Naive thymus-derived CD4-positive, alpha-beta T cell (primary cell): ENCODE results near the gene CLSTN2. TPM values are rescaled to one million over a fixed set of nuclear protein-coding genes. Genes with fewer than 3 reads are reported as not detected.

Experiments used
- ATAC-seq: fragments of 150-1000 bp; cut with Tn5 transposase; 2 replicates; pipeline ENCODE4 v1.10.0; 2021; ENCODE audit warnings: mild to moderate bottlenecking, moderate library complexity
- CTCF ChIA-PET: fragments of 350-600 bp; sonication (Branson Sonifier 250); formaldehyde crosslinking; loops from one replicate; lab custom pipeline; 2021; ENCODE audit warnings: antibody characterized with exemption; lab: Charles Lee
- POLR2A ChIA-PET: fragments of 350-600 bp; sonication (Branson Sonifier 250); formaldehyde crosslinking; loops from one replicate; lab custom pipeline; 2021; ENCODE audit warnings: antibody characterized with exemption, inconsistent platforms; lab: Charles Lee
- DNase-seq, 9 donors: peaks; one replicate each; pipeline versions ENCODE4 v3.0.0 to v3.0.0-alpha.2; 2020 to 2022; ENCODE audit warnings: mixed read lengths in 1 of 9
- H3K27ac ChIP-seq: one replicate; pipeline ENCODE4 v1.7.0; 2013; ENCODE audit warnings: mild to moderate bottlenecking, low read depth, low read length, moderate library complexity
- H3K27me3 ChIP-seq, 2 donors: one replicate each; pipeline ENCODE4 v1.7.0; 2013; ENCODE audit warnings: low read length in 2 of 2, mild to moderate bottlenecking in 2 of 2, moderate library complexity in 2 of 2; ENCODE audit not compliant: control insufficient read depth in 2 of 2, insufficient read depth in 2 of 2
- H3K36me3 ChIP-seq, 3 experiments: 1 replicate in 2 of 3; 2 replicates in 1 of 3; pipeline ENCODE4 v1.7.0; 2013; ENCODE audit warnings: low read length in 3 of 3, mild to moderate bottlenecking in 3 of 3, moderate library complexity in 1 of 3; ENCODE audit not compliant: insufficient read depth in 3 of 3, control insufficient read depth in 2 of 3
- H3K4me1 ChIP-seq, 2 donors: one replicate each; pipeline ENCODE4 v1.7.0; 2013; ENCODE audit warnings: low read length in 2 of 2, mild to moderate bottlenecking in 2 of 2, moderate library complexity in 1 of 2; ENCODE audit not compliant: control insufficient read depth in 2 of 2, insufficient read depth in 2 of 2
- H3K4me3 ChIP-seq: 2 replicates; pipeline ENCODE4 v1.7.0; 2013; ENCODE audit warnings: mild to moderate bottlenecking, low read length
- H3K9me3 ChIP-seq, 3 experiments: 1 replicate in 2 of 3; 2 replicates in 1 of 3; pipeline ENCODE4 v1.7.0; 2013; ENCODE audit warnings: low read length in 3 of 3; ENCODE audit not compliant: control insufficient read depth in 2 of 3
- H3K27ac Mint-ChIP-seq, 9 donors: one replicate each; pipeline ENCODE4 v1.8.0; 2020 to 2022; ENCODE audit warnings: mixed read lengths in 9 of 9, mild to moderate bottlenecking in 8 of 9, moderate library complexity in 5 of 9, inconsistent platforms in 2 of 9
- H3K27me3 Mint-ChIP-seq, 5 donors: one replicate each; pipeline ENCODE4 v1.8.0; 2021 to 2022; ENCODE audit warnings: mixed read lengths in 5 of 5, mild to moderate bottlenecking in 1 of 5
- H3K36me3 Mint-ChIP-seq, 5 donors: one replicate each; pipeline ENCODE4 v1.8.0; 2020 to 2022; ENCODE audit warnings: mixed read lengths in 5 of 5, mild to moderate bottlenecking in 3 of 5, inconsistent platforms in 1 of 5
- H3K4me1 Mint-ChIP-seq, 7 donors: one replicate each; pipeline ENCODE4 v1.8.0; 2020 to 2022; ENCODE audit warnings: mixed read lengths in 7 of 7, mild to moderate bottlenecking in 3 of 7, inconsistent platforms in 1 of 7
- H3K4me3 Mint-ChIP-seq, 10 donors: one replicate each; pipeline ENCODE4 v1.8.0; 2020 to 2022; ENCODE audit warnings: mild to moderate bottlenecking in 10 of 10, mixed read lengths in 10 of 10, moderate library complexity in 6 of 10, inconsistent platforms in 2 of 10
- H3K9me3 Mint-ChIP-seq, 11 donors: one replicate each; pipeline ENCODE4 v1.8.0; 2020 to 2022; ENCODE audit warnings: mixed read lengths in 11 of 11, mild to moderate bottlenecking in 4 of 11, inconsistent platforms in 1 of 11, moderate library complexity in 1 of 11
- intact Hi-C, 2 donors: fragments of 100-400 bp; cut with micrococcal nuclease; formaldehyde crosslinking; loops; one replicate each; pipeline ENCODE4 v1.15.1; 2023
- polyA plus RNA-seq, 2 donors: library from polyadenylated mRNA; unstranded; fragments of 300-500 nt; fragmentation: Illumina TruSeq; gene quantifications; one replicate each; pipeline ENCODE4 v1.2.3, GENCODE V29; 2021
- total RNA-seq, 6 experiments: library from RNA in 5 of 6; stranded (reverse) in 5 of 6; gene quantifications; 1 replicate in 5 of 6; 2 replicates in 1 of 6; pipeline ENCODE4 v1.2.3 and lab custom pipeline; 2021 to 2026

Gene CLSTN2
- total and polyA plus RNA-seq, 7 experiments from 2014 or later, result 0.02 TPM; not detected in 6

DNA sequence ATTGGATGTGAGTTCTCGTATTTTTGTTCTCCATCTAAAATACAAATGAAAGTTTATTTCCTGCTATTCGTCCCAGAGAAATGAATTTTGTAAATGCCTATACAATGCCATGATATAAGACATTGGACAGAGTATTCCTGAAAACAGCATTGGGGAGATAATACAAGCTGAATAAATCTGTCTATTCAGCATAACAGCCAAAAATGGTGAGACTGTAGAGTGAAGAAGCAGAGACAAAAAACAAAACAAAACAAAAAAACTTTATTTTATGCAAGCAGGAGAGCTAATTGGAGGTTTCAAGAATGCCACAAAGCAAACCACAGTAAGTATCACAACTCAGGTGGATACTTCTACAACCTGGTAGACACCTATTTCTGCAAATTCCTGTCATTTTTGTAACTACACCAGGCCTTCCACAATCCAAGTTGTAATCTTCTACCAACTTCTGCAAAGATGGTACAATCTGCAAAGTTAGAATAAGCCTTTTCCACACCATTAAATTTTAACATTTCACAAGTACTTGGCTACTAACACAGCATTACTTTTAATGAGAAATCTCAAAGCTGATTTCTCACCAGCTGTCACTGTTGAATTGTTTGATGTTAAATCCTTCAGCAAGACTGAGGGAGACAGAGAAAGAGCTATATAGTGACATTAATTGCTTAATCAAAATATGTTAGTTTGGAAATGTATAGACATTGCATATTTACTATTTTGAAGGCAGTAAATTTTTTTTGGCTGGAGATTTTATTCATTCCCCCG lies 163.1 kb downstream of the CLSTN2 start:
- Histone ChIP-seq H3K4me3 (no peak overlapping the region), H3K36me3 (no peaks in the 10 kb centered on the region), H3K27me3 (no peaks in the 10 kb centered on the region), H3K4me1 (no peaks in the 10 kb centered on the region), H3K9me3 (no peaks in the 10 kb centered on the region), H3K27ac (no peak overlapping the region)
- Mint-ChIP-seq H3K27me3 (peaks cover 0 to 17% (median 0%) of the 10 kb centered on the region in 5 donors), H3K36me3 (no peaks in the 10 kb centered on the region), H3K27ac (no peak overlapping the region), H3K4me3 (no peak overlapping the region), H3K9me3 (peaks cover 0 to 6% (median 0%) of the 10 kb centered on the region in 11 donors), H3K4me1 (no peaks in the 10 kb centered on the region)
- ATAC-seq (no peak), DNase-seq (no peak)
- CTCF ChIA-PET, result no interaction called here
- POLR2A ChIA-PET, result no interaction called here
- intact Hi-C loops, result no loop called here

DNA sequence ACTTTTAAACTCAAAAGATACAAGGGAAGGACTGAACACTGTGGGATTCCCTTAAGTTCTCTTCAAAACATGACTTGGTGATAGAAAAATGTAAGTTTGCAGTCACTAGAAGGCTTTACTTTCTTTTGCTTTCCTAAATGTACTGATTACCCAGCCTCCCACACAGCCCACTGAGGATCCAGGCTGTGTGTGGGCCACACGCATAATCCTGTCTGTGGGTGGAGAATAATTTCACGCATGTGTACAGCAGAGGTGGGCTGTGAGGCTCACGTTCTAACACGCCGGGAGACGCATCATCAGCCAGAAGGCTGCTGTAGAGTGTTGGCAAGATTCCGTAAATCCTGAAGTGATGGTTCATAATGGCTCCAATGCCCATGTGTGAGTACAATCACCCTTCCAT lies 165.5 kb downstream of the CLSTN2 start:
- H3K27me3 Mint-ChIP-seq, result peaks cover 0 to 34% (median 0%) of the 10 kb centered on the region in 5 donors
- peaks cover 0 to 6% (median 0%) of the 10 kb centered on the region in 11 donors for H3K9me3 Mint-ChIP-seq
- no peaks in the 10 kb centered on the region for H3K36me3 Mint-ChIP-seq
- H3K4me1 ChIP-seq, result no peaks in the 10 kb centered on the region
- H3K36me3 ChIP-seq, result no peaks in the 10 kb centered on the region
- H3K27ac ChIP-seq, result no peak overlapping the region
- no peak overlapping the region for H3K4me3 Mint-ChIP-seq
- no peaks in the 10 kb centered on the region for H3K4me1 Mint-ChIP-seq
- ATAC-seq (no peak), DNase-seq (no peak)
- no peaks in the 10 kb centered on the region for H3K27me3 ChIP-seq
- ChIA-PET POLR2A (no interaction called here), CTCF (no interaction called here)
- H3K27ac Mint-ChIP-seq, result no peak overlapping the region
- no peak overlapping the region for H3K4me3 ChIP-seq
- intact Hi-C loops, result no loop called here
- H3K9me3 ChIP-seq, result no peaks in the 10 kb centered on the region

DNA sequence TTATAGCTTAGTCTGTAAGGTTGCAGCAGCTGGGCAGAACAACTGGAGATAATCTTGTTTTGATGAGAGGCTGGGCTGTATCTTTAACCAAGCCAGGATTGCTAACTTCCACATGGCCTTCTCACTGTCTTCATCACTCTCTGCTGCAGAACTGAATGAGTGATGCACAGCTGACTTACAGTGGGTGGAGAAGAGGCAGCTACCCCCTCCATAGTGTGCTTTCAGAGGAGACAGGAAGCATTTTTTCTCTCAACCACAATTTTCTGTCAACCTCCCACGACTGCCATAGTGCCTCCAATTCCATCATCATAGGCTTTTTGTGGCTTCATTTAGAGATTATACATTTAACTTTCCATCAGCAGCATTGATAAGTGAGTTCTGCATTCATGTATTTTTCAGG lies 168.2 kb downstream of the CLSTN2 start:
- intact Hi-C loops, result no loop called here
- peaks cover 0 to 34% (median 0%) of the 10 kb centered on the region in 5 donors for H3K27me3 Mint-ChIP-seq
- peaks cover 0 to 6% (median 0%) of the 10 kb centered on the region in 11 donors for H3K9me3 Mint-ChIP-seq
- Histone ChIP-seq H3K4me3 (no peak overlapping the region), H3K9me3 (no peaks in the 10 kb centered on the region), H3K27me3 (no peaks in the 10 kb centered on the region), H3K27ac (no peak overlapping the region), H3K4me1 (no peaks in the 10 kb centered on the region), H3K36me3 (no peaks in the 10 kb centered on the region)
- no peak overlapping the region for H3K4me3 Mint-ChIP-seq
- POLR2A ChIA-PET, result no interaction called here
- no peak overlapping the region for H3K27ac Mint-ChIP-seq
- ATAC-seq (no peak), DNase-seq (no peak)
- no peaks in the 10 kb centered on the region for H3K4me1 Mint-ChIP-seq
- H3K36me3 Mint-ChIP-seq, result no peaks in the 10 kb centered on the region
- CTCF ChIA-PET, result no interaction called here

DNA sequence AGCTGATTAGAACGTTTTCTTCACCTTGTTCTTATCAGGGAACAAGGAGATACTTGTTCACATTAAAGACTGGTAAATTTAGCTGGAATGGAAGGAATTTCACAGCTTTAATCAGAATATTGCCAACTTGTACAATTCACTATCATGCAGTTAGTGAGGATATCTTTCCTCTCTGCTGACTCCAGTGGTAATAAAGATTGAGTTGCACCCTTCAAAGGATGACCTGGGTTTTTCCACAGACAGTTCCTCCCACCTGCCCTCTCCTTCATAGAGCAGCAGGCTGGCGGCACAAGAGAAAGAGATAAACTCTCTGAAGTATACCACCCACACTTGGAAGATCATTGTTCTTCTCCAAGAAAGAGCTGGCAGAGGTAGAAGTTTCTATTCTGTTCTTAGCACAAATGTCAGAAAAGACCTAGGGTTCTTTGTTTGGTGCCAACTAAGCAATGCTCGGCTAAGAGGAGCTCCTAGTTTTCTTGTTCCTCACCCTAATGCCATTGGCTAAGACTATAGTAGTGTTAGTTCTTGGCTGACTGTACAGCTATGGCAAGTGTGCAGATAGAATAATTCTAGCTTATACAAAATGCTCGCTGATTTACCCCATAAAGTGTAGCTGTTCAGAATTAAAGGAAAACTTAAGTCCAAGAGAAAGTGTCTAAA lies 169.1 kb downstream of the CLSTN2 start:
- ATAC-seq (no peak), DNase-seq (no peak)
- ChIA-PET POLR2A (no interaction called here), CTCF (no interaction called here)
- Histone ChIP-seq H3K9me3 (no peaks in the 10 kb centered on the region), H3K4me1 (no peaks in the 10 kb centered on the region), H3K4me3 (no peak overlapping the region), H3K27me3 (no peaks in the 10 kb centered on the region), H3K36me3 (no peaks in the 10 kb centered on the region), H3K27ac (no peak overlapping the region)
- no peak overlapping the region for H3K27ac Mint-ChIP-seq
- H3K4me3 Mint-ChIP-seq, result no peak overlapping the region
- intact Hi-C loops, result no loop called here
- H3K27me3 Mint-ChIP-seq, result peaks cover 0 to 38% (median 3%) of the 10 kb centered on the region in 5 donors
- no peaks in the 10 kb centered on the region for H3K4me1 Mint-ChIP-seq
- H3K36me3 Mint-ChIP-seq, result no peaks in the 10 kb centered on the region
- peaks cover 0 to 6% (median 0%) of the 10 kb centered on the region in 11 donors for H3K9me3 Mint-ChIP-seq

DNA sequence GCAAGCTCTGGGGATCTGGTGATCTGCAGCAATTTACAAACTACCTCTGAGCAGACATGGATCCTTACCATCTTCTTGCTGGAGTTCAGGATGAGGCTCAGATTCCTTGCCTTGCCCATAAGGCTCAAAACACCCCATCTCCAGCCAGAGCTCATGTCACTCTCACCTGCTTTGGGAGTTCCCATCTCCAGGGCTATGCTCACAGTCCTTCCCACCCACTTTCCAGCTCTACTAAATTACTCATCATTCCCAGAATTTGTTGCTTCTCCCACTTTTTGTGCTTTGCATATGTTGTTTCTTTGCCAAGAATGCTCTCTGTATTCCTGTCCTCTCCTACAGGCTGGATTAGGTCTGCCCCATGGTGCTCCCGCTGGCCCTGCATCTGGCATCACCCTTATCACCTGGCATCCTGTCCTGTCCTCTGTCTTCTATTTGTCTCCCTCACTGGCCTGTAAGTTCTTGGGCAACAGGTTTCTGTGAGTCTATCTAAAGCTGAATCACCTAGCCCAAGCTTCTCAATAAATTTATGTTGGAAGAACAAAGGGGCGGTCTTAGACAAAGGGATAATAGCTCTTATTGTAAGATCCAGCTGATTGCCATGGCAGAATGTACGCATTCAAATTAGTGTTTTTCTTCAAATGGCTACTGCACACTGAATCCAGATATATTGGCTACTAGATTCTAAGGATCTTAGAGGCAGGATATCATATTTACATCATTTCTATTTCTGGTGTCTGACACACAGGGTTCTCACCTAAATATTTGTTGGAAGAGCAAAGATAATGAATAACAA lies 179.2 kb downstream of the CLSTN2 start:
- no peak for ATAC-seq
- Mint-ChIP-seq H3K27ac (no peak overlapping the region), H3K36me3 (no peaks in the 10 kb centered on the region), H3K4me1 (no peaks in the 10 kb centered on the region), H3K27me3 (peaks cover 0 to 23% (median 12%) of the 10 kb centered on the region in 5 donors), H3K4me3 (no peak overlapping the region), H3K9me3 (peaks cover 0 to 4% (median 0%) of the 10 kb centered on the region in 11 donors)
- Histone ChIP-seq H3K36me3 (no peaks in the 10 kb centered on the region), H3K9me3 (no peaks in the 10 kb centered on the region), H3K4me1 (no peaks in the 10 kb centered on the region), H3K27ac (no peak overlapping the region), H3K4me3 (no peak overlapping the region), H3K27me3 (no peaks in the 10 kb centered on the region)
- intact Hi-C loops, result no loop called here
- no peak for DNase-seq
- POLR2A ChIA-PET, result no interaction called here
- CTCF ChIA-PET, result no interaction called here

DNA sequence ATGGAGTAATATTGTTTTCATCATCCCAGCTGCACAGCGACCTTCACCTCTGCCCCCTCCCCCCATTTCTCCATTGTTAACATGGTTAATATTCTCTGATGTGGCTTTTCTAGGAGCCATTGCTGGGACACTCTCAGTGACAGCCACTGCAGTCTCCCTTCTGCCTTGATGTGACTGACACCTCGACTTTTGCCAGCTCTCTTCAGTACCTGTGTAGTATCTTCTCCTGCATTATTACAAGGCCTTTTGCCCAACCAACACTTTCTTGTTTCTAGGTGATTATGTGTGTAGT lies 179.8 kb downstream of the CLSTN2 start:
- Mint-ChIP-seq H3K4me1 (no peaks in the 10 kb centered on the region), H3K27me3 (peaks cover 0 to 23% (median 12%) of the 10 kb centered on the region in 5 donors), H3K4me3 (no peak overlapping the region), H3K36me3 (no peaks in the 10 kb centered on the region), H3K27ac (no peak overlapping the region), H3K9me3 (peaks cover 0 to 4% (median 0%) of the 10 kb centered on the region in 11 donors)
- no peak overlapping the region for H3K27ac ChIP-seq
- ATAC-seq (no peak), DNase-seq (no peak)
- H3K4me1 ChIP-seq, result no peaks in the 10 kb centered on the region
- H3K27me3 ChIP-seq, result no peaks in the 10 kb centered on the region
- no peaks in the 10 kb centered on the region for H3K9me3 ChIP-seq
- H3K4me3 ChIP-seq, result no peak overlapping the region
- no peaks in the 10 kb centered on the region for H3K36me3 ChIP-seq
- POLR2A ChIA-PET, result no interaction called here
- CTCF ChIA-PET, result no interaction called here
- intact Hi-C loops, result no loop called here
